HG03280 (cell line): ENCODE results near the gene DSCAML1.

Experiments
- ATAC-seq: cut with Tn5 transposase; IDR thresholded peaks from one replicate; pipeline ENCODE4 v1.9.1; 2021; ENCODE audit warnings: mild to moderate bottlenecking, moderate library complexity; ENCODE audit not compliant: unreplicated experiment

Gene DSCAML1

GRCh38 chr11:117642835-117643234 lies 154.2 kb downstream of the DSCAML1 start:
- no peak for ATAC-seq

GRCh38 chr11:117642396-117642795 lies 154.6 kb downstream of the DSCAML1 start:
- ATAC-seq = no peak

DNA sequence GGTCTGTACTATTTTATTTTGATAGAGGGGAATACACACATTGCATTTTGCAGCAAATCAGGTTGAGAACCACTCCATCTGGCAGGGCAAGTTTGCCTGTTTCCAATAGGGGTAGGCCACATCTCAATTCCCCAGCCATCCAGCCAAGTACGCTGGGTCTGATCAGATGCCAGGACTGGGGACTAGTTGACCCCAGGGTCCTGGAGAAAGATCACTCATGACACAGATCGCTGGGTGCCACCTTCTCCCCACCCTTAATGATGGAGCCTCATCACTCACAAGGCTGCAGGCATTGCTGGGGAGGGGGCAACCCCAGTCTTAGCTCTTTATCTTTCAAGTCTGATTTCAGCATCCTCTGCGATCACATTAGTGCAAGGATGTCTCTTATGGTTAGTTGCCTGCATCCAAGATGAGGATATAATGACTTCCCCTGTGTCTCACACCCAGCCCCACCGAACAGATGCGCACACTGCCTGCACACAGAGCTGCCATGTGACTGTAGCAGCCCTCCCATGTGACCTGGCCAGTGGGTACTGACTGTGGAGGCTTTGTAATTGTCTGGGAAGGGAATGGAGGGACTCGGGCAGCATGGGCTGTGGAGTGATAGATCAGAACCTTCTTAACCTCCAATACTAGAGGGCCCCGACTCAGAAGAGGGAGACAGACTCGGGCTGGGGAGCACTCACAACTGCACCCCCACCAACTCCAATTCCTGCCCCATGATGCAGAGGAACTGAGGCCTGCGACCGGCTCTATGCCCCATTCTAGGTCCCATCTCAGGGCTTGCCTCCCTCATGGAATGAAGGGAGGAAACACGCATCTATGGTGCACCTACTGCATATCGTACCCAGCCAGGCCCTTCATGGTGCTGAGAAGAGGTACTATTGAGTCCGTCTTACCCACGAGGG lies 155.8 kb downstream of the DSCAML1 start:
- no peak for ATAC-seq

DNA sequence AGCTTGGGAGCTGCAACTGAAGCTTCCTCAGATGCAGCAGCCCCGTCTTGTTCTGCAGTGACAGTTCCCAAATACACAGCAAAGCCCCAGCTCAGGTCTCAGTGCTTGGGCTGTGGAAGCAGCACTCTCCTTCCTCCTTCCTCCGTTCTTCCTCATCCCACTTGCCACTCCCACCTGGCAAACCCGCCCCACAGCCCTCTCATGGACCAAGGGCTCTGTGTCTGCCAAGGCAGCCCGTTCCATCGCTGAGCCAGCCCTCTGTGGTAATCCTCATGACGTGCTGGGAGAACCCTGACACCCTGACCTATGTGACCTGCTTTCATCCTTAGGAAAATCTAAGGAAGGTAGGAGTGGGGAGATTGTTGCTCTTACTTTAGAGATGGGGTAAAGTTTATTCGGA lies 157.0 kb downstream of the DSCAML1 start:
- no peak for ATAC-seq

GRCh38 chr11:117639601-117640000 lies 157.4 kb downstream of the DSCAML1 start:
- no peak for ATAC-seq

GRCh38 chr11:117638911-117639543 lies 158.0 kb downstream of the DSCAML1 start:
- ATAC-seq = no peak

DNA sequence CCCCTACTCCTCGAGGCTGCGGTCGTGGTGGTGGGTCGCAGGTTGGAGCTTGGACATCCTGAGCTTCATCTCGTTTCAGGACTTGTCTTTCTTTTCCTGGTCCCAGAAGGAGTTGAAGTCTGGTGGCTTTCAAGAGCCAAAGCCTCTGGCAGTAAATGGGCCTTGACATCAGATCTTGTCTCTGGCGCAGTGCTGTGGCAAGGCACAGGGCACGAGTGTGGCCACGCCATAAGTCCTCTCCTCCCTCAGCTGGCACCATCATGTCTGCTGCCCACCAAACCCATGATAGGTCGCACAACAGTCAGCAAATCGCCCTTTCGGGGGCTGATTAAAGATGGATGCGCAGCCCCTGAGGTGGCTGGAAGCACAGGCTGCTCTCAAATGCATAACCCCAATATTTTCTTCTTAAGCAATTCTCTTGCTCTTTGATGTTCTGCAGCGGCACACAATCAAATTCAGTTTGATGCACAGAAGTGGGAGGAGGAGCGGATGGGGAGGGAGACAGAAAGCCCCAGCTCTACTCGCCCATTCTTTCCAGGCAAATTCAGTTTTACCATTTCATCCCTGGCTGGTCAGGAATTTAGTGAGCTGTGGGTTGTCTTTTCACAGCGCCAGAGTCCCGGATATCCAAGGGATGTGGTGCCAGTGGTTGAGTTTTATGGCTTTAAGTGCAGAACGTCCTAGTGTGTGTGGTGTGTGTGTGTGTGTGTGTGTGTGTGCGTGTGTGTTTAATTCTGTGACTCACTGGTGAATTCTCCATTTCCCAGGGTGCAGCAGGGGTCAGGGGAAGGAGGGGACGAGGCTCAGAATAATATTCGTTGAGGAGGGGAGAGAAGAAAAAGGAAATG lies 162.0 kb downstream of the DSCAML1 start:
- ATAC-seq = no peak

DNA sequence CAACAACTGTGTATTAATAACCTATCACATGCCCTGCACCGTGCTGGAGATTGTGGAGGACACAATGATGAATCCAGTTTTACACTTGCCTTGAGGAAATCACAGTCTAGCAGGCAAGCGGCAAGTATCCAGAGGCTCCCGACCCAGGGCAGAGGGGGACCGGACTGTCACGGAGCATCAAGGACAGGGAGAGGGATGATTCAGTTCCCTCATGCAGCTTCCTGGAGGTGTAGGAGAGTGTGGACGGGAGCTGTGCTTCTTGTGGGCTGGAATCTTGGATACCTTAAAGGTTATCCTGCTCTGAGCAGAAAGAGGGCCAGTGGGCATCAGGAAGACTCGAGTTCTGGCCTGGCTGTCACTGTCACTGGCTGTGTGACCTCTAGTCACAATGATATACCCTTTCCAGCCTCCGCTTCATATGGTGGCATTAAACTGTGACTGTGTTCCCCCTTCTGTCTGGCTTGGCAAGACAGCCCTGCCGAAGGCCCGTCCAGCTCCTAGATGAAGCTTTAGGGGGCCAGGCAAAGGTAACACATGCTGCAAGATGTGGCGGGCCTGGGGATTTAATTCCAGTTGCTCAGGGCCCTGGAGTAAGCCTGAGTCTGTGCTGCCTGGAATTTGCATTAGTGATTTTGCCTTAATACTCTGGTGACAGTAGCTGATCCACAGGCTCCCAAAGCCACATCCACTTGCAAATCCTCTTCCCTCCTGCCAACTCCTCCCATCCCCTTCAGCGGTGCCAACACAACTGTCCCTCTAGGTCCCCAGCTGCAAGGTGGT lies 162.8 kb downstream of the DSCAML1 start:
- ATAC-seq = no peak

DNA sequence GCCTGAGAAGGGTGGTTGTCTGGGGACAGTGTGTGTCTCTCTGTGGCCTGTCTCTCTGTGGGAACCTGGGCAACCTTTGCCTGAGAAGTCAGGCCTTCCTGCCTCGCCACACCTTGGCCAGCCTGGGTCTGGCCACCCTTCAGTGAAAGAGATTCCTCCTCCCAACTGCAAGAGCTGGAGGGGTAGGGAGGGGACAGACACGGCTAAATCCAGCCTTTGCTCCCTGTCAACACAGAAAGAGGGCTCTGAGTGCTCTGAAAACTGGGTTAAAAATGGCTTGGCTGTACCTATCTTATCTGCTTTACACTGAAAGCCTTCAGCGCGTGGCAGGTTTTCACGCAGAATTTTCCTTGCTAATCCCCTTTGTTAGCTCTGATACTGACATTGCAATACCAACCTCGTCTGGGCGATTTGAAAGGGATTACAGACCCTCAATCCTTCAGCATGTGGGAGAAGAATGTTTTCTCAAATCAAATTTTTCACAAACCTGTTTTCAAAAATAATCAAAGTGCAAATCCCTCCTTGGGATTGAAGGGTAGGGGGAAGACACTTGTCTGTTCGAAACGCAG lies 163.7 kb downstream of the DSCAML1 start:
- ATAC-seq = no peak

DNA sequence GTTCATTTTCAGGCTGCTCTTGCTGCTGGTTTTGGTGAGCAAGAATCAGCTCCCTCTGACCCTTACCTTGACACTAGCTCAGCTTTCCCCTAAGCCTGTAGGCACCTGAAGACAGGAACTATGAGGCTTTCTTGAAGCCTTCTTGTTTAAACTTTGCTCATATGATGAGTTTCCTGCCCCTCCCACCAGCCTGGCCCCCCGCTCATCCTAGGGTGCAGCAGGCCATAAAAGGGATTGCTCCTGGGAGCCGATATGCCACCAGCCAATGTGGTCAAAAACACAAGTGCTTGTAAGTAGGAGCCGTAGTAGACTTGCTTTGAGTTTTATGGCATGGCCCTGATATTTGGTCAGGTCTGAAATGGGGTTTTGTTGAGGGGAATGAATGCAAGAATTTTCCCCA lies 164.7 kb downstream of the DSCAML1 start:
- ATAC-seq = no peak

- ATAC-seq = no peak
Measured at GRCh38 chr11:117631336-117632140, 165.5 kb downstream of the DSCAML1 start.

- ATAC-seq = no peak
Measured at GRCh38 chr11:117629891-117630538, 167.0 kb downstream of the DSCAML1 start.

DNA sequence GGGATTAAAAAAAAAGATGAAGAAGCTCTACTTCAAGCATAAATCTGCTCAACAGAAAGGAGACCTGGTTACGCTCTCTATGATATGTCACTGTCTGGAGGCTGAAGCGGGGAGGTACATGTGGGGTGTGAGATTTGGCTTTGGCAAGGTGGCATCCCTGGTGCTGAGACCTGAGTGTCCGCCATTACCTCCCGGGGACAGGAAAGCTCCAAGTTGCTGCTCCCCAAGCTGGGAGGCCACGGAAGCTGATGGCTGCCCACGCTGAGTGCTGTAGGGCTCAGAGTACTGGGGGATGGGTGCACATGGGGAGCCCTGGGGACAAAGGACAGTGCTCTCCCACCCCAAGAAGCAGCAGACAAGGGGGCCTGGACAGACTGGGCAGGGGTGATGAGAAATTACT lies 167.9 kb downstream of the DSCAML1 start:
- no peak for ATAC-seq

GRCh38 chr11:117627259-117627658 lies 169.8 kb downstream of the DSCAML1 start:
- no peak for ATAC-seq

DNA sequence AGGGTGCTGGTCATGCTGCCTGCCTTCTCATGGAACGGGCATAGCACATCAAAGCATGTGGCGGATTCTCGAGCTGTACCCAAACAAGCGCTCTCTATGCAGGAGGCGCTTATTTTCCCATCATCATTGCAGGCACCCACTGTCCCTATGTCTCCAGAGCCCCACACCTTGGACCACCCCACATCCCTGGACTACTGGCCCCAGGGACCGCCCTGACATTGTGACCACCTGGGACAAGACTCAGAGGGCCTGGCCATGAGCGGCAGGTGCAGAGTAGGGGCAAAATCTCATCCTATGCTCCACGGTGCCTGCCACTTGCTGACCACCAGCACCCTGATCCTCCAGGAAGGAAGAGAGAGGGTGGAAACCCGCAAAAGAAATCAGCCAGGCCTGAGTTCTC lies 170.4 kb downstream of the DSCAML1 start:
- no peak for ATAC-seq

- no peak for ATAC-seq
Measured at GRCh38 chr11:117625237-117625636, 171.8 kb downstream of the DSCAML1 start.

DNA sequence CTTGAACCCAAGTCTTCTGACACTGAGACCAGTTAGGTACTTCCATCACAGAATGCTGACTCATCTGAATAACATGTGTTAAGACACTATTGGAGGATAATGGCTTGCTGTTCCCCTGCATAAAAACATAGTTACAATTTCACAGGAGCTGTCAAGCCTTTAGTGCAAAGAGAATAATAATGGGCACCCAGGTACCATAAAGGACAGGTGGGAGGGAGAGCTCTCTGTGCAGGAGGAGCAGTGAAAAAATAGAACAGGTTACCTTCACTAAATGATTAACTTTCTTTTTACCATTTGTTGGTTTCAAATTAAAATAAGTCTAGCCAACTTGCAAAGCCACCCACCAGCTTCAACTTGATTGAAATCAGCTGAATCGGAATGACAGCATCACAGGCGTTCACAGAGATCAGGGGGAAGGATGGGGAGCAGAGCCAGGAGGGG lies 173.2 kb downstream of the DSCAML1 start:
- no peak for ATAC-seq

- no peak for ATAC-seq
Measured at GRCh38 chr11:117621226-117621625, 175.8 kb downstream of the DSCAML1 start.

DNA sequence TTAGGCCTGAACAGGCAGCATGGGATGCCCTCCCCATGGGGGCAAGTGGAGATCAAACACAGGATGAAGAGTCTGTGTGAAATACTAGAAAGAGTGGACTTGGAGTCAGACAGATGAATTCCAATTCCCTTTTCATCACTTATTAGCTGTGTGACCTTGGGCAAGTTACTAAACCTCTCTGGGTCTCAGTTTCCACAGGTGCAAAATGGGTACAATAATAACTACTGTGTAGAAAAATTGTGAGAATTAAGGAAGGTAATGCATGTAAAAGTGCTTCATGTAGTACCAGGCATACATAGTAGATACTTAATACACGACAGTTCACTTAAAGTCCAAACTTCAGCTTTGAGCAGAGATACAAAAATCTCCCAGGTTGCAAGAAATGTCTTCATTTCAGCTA lies 176.4 kb downstream of the DSCAML1 start:
- no peak for ATAC-seq
